Memory B cell (primary cell): ENCODE data around the gene TXNIP.
"Not testable (repeated sequence)": the region's sequence is repeated elsewhere in the genome, so short reads cannot be mapped to it uniquely, and the experiment has no call there.

ENCODE experiments used
- ATAC-seq: fragments of 150-1000 bp; cut with Tn5 transposase; 2 replicates; pipeline ENCODE4 v1.10.0; 2021; ENCODE audit warnings: low read depth, mild to moderate bottlenecking, moderate library complexity
- DNase-seq, 2 donors: peaks; one replicate each; pipeline ENCODE4 v3.0.0; 2022; ENCODE audit warnings: low spot score in 2 of 2
- H3K27ac Mint-ChIP-seq: one replicate; pipeline ENCODE4 v1.8.0; 2022; ENCODE audit warnings: mild to moderate bottlenecking, moderate library complexity, mixed read lengths
- H3K27me3 Mint-ChIP-seq: one replicate; pipeline ENCODE4 v1.8.0; 2022; ENCODE audit warnings: mixed read lengths
- H3K36me3 Mint-ChIP-seq: one replicate; pipeline ENCODE4 v1.8.0; 2022; ENCODE audit warnings: mild to moderate bottlenecking, mixed read lengths
- H3K4me1 Mint-ChIP-seq: one replicate; pipeline ENCODE4 v1.8.0; 2022; ENCODE audit warnings: mixed read lengths
- H3K4me3 Mint-ChIP-seq: one replicate; pipeline ENCODE4 v1.8.0; 2022; ENCODE audit warnings: mild to moderate bottlenecking, moderate library complexity, mixed read lengths
- H3K9me3 Mint-ChIP-seq: one replicate; pipeline ENCODE4 v1.8.0; 2022; ENCODE audit warnings: mixed read lengths

TXNIP gene

GRCh38 chr1:145996433-145997015 is at the start of gene TXNIP:
Gene TXNIP, minus strand, starts transcription at chr1:145996579. Its CDS starts 313 bp downstream, at chr1:145996266.
- Mint-ChIP-seq H3K27ac (peak within 1 kb of the TSS; percentile 98), H3K36me3 (peaks cover 43% of the 10 kb centered on the region), H3K27me3 (no peaks in the 10 kb centered on the region), H3K9me3 (no peaks in the 10 kb centered on the region), H3K4me3 (peak within 1 kb of the TSS; percentile 95), H3K4me1 (peaks cover 40% of the 10 kb centered on the region)
- ATAC-seq (peak; percentile 84), DNase-seq (peak; percentile 59 to 79)

- Mint-ChIP-seq H3K27ac (peak overlapping the region; percentile 15), H3K9me3 (no peaks in the 10 kb centered on the region)
These were observed 43.4 kb upstream of the TXNIP start for GRCh38 chr1:146039844-146040194.

GRCh38 chr1:146036965-146037646 is 40.7 kb upstream of the TXNIP start:
- Mint-ChIP-seq H3K4me3 (peak overlapping the region; percentile 96), H3K36me3 (no peaks in the 10 kb centered on the region), H3K27ac (peak overlapping the region; percentile 97), H3K27me3 (no peaks in the 10 kb centered on the region), H3K4me1 (peaks cover 26% of the 10 kb centered on the region), H3K9me3 (no peaks in the 10 kb centered on the region)
- DNase-seq (peak; percentile 66 to 70), ATAC-seq (peak; percentile 62)

More at GRCh38 chr1:146039844-146040194, 43.4 kb upstream of the TXNIP start:
- Mint-ChIP-seq H3K4me1 (peaks cover 22% of the 10 kb centered on the region), H3K36me3 (no peaks in the 10 kb centered on the region), H3K4me3 (no peak overlapping the region), H3K27me3 (no peaks in the 10 kb centered on the region)
- ATAC-seq (no peak), DNase-seq (no peak)

GRCh38 chr1:146036241-146036964 is 40.0 kb upstream of the TXNIP start:
- H3K4me3 Mint-ChIP-seq, result peak overlapping the region; percentile 96
- no peak for ATAC-seq
- peaks cover 26% of the 10 kb centered on the region for H3K4me1 Mint-ChIP-seq
- H3K9me3 Mint-ChIP-seq, result no peaks in the 10 kb centered on the region
- H3K36me3 Mint-ChIP-seq, result no peaks in the 10 kb centered on the region
- no peak for DNase-seq
- H3K27me3 Mint-ChIP-seq, result no peaks in the 10 kb centered on the region
- H3K27ac Mint-ChIP-seq, result peak overlapping the region; percentile 97

- Mint-ChIP-seq H3K4me3 (peak overlapping the region; percentile 69), H3K4me1 (peaks cover 26% of the 10 kb centered on the region), H3K27ac (peak overlapping the region; percentile 97), H3K9me3 (no peaks in the 10 kb centered on the region), H3K27me3 (no peaks in the 10 kb centered on the region), H3K36me3 (no peaks in the 10 kb centered on the region)
- DNase-seq (no peak), ATAC-seq (no peak)
These were observed 38.7 kb upstream of the TXNIP start for GRCh38 chr1:146035048-146035423.

- Mint-ChIP-seq H3K4me1 (peaks cover 20% of the 10 kb centered on the region), H3K27me3 (no peaks in the 10 kb centered on the region), H3K36me3 (no peaks in the 10 kb centered on the region), H3K27ac (no peak overlapping the region), H3K9me3 (no peaks in the 10 kb centered on the region), H3K4me3 (no peak overlapping the region)
- peak in 1 of 2 donors; percentile 27 for DNase-seq
- ATAC-seq, result no peak
These were observed 36.3 kb upstream of the TXNIP start for GRCh38 chr1:146032631-146033219.

GRCh38 chr1:146031476-146031875 is 35.1 kb upstream of the TXNIP start:
- ATAC-seq, result no peak
- no peaks in the 10 kb centered on the region for H3K36me3 Mint-ChIP-seq
- H3K9me3 Mint-ChIP-seq, result no peaks in the 10 kb centered on the region
- H3K27ac Mint-ChIP-seq, result no peak overlapping the region
- peaks cover 10% of the 10 kb centered on the region for H3K4me1 Mint-ChIP-seq
- no peak overlapping the region for H3K4me3 Mint-ChIP-seq
- H3K27me3 Mint-ChIP-seq, result no peaks in the 10 kb centered on the region
- no peak for DNase-seq

GRCh38 chr1:146029117-146029516 is 32.7 kb upstream of the TXNIP start:
- Mint-ChIP-seq H3K27ac (no peak overlapping the region), H3K9me3 (no peaks in the 10 kb centered on the region), H3K4me1 (peaks cover 4% of the 10 kb centered on the region), H3K27me3 (peaks cover 2% of the 10 kb centered on the region), H3K36me3 (no peaks in the 10 kb centered on the region), H3K4me3 (no peak overlapping the region)
- ATAC-seq, result no peak
- DNase-seq, result no peak

GRCh38 chr1:146026650-146027049 is 30.3 kb upstream of the TXNIP start:
- not testable (repeated sequence) for H3K4me3 Mint-ChIP-seq, ATAC-seq, H3K27ac Mint-ChIP-seq, H3K27me3 Mint-ChIP-seq, H3K36me3 Mint-ChIP-seq, DNase-seq, H3K4me1 Mint-ChIP-seq, H3K9me3 Mint-ChIP-seq

GRCh38 chr1:146025787-146026495 is 29.6 kb upstream of the TXNIP start:
- not testable (repeated sequence) for H3K4me1 Mint-ChIP-seq
- peaks cover 12% of the 10 kb centered on the region for H3K27me3 Mint-ChIP-seq

GRCh38 chr1:146022403-146023127 is 26.2 kb upstream of the TXNIP start:
- Mint-ChIP-seq H3K27ac (no peak overlapping the region), H3K4me1 (peaks cover 13% of the 10 kb centered on the region), H3K27me3 (peaks cover 28% of the 10 kb centered on the region), H3K9me3 (no peaks in the 10 kb centered on the region), H3K36me3 (no peaks in the 10 kb centered on the region), H3K4me3 (no peak overlapping the region)
- DNase-seq (no peak), ATAC-seq (no peak)

More at GRCh38 chr1:146025787-146026495, 29.6 kb upstream of the TXNIP start:
- not testable (repeated sequence) for H3K4me3 Mint-ChIP-seq, H3K36me3 Mint-ChIP-seq, ATAC-seq, H3K9me3 Mint-ChIP-seq, H3K27ac Mint-ChIP-seq, DNase-seq

GRCh38 chr1:146021622-146022402 is 25.4 kb upstream of the TXNIP start, which contains the start of gene HJV:
Gene HJV, minus strand, starts transcription at chr1:146021735. Its CDS starts 1,504 bp downstream, at chr1:146020231.
- no peak within 1 kb of the TSS for H3K4me3 Mint-ChIP-seq
- no peak for DNase-seq
- H3K27me3 Mint-ChIP-seq, result peaks cover 30% of the 10 kb centered on the region
- no peak for ATAC-seq
- H3K27ac Mint-ChIP-seq, result no peak within 1 kb of the TSS
- H3K4me1 Mint-ChIP-seq, result peaks cover 13% of the 10 kb centered on the region
- no peaks in the 10 kb centered on the region for H3K36me3 Mint-ChIP-seq
- H3K9me3 Mint-ChIP-seq, result no peaks in the 10 kb centered on the region
